HG03457 (cell line): Measurements from ENCODE around the gene GPATCH11.

Source experiments
- ATAC-seq: cut with Tn5 transposase; IDR thresholded peaks from one replicate; pipeline ENCODE4 v1.9.1; 2021; ENCODE audit warnings: moderate number of reproducible peaks; ENCODE audit not compliant: unreplicated experiment

The GPATCH11 gene

GRCh38 chr2:37104178-37104577 lies 19.9 kb downstream of the GPATCH11 start:
- no peak for ATAC-seq

GRCh38 chr2:37105150-37105549 lies 20.8 kb downstream of the GPATCH11 start:
- ATAC-seq, result no peak

DNA sequence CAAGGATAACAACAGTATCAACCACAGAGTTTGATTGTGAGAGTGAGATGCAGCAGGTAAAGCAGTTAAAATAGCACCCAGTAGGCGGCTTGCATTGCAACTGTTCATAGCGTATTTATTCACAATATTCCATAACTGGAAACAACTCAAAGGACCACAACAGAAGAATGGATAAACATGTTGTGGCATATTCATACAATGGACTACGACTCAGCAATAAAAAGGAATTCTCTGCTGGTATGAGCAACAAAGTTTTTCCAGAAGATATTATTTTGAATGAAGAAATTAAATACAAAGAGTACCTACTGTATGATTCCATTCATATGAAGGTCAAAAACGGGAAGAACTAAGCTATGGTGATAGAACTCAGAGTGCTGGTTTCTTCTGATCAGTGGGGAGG lies 25.2 kb downstream of the GPATCH11 start:
- no peak for ATAC-seq

DNA sequence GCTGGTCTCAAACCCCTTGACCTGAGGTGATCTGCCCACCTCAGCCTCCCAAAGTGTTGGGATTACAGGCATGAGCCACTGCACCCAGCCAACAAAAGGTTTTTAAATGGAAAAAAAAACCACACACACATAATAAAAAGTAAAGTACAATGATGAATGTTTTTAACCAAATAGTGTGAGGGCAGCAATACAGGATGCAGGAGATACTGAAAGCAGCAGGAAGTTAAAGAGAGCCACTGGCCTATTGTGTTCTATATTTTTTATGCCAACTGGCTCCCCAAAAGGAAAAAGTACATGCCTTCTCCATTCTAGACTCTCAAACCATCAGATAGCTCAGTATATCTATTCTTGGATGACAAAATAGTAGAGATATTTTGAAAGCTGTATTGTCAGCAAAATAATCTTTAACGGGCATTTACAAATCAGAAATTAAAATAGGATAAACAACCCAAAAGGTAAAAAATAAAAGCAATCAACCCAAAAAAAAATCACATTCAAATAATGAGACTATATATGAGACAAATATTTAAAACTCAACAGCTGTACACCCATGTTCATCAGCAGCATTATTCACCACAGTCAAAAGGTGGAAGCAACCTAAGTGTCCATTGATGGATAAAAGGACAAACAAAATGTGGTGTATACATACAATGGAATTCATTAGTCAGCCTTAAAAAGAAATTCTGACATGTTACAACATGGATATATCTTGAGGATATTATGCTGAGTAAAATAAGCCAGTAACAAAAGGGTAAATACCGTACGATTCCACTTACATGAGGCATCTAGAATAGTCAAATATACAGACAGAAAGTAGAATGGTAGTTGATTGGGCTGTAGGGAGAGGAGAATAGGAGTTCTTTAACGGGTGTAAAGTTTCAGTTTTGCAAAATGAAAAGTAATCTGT lies 26.2 kb downstream of the GPATCH11 start:
- ATAC-seq, result no peak

DNA sequence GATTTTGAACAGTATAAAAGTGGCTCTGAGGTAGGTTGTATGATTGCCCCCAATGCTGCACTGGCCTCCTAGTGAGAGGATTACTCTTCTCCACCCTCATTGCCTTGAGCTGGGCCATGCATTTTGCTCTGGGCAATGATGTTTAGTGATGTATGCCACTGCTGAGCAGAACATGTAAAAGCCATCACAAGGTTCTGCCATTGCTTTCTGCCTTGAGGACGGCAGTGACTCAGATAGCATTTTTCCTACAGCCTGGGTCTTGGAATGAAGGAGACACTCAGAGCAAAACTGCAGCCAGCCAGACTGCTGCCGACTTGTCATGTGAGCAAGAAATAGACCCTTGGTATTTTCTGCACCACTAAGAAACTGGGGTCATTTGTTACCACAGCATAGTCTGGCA lies 27.6 kb downstream of the GPATCH11 start:
- no peak for ATAC-seq

GRCh38 chr2:37117566-37117965 lies 33.2 kb downstream of the GPATCH11 start:
- ATAC-seq, result no peak

- no peak for ATAC-seq
These were observed 34.8 kb downstream of the GPATCH11 start for GRCh38 chr2:37119157-37119556.

DNA sequence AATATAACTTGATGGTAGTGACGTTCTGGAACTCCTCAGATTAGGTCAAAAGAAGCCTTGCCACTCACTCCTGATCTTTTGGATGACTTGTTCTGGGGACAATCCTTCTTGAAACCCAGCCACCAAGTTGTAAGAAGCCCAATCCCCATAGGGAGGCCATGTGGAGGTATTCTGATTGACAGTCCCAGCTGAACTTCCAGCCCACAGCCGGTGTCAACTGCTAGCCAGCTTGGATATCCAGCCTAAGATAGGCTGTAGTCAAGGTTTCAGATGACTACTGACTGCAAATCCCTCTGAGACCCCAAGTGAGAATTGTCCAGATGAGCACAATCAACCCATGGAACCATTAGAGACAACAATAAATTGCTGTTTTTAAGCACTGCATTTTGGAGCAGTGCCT lies 41.1 kb downstream of the GPATCH11 start:
- no peak for ATAC-seq

DNA sequence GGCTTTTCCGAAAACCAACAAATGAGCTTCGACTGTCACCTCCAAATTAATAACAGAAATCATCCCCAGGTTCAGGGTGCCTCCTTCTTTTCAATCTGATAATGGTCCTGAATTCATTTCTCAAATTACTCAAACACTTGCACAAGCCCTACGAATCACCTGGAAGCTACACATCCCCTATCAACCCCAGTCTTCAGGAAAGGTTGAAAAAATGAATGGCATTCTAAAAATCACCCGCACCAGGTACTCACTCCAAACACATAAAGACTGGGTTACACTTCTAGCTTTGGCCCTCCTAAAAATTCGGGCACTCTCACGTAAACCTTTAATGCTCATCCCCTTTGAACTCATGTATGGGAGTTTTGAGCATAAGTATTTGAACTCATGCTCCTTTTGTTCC lies 48.6 kb downstream of the GPATCH11 start:
- no peak for ATAC-seq

GRCh38 chr2:37142546-37142945 lies 58.2 kb downstream of the GPATCH11 start:
- ATAC-seq, result no peak

- no peak for ATAC-seq
These were observed 59.7 kb downstream of the GPATCH11 start for GRCh38 chr2:37143974-37144373.

GRCh38 chr2:37146062-37146461 lies 61.7 kb downstream of the GPATCH11 start:
- ATAC-seq, result no peak

GRCh38 chr2:37148325-37148724 lies 64.0 kb downstream of the GPATCH11 start:
- ATAC-seq, result no peak
